SU-DHL-6 (cell line): ENCODE data around the gene SUGCT.

ENCODE experiments used
- H2AFZ ChIP-seq: fragments of 200-600 bp; sonication (generic); 2 replicates; pipeline ENCODE4 v1.6.1; 2014; ENCODE audit warnings: low read depth, mild to moderate bottlenecking, moderate library complexity, mixed read lengths, antibody characterized with exemption, low read length; ENCODE audit not compliant: severe bottlenecking
- H3F3A ChIP-seq: fragments of 200-600 bp; shearing (Covaris generic); 2 replicates; pipeline ENCODE4 v1.6.0; 2016; ENCODE audit warnings: antibody characterized with exemption, mild to moderate bottlenecking; ENCODE audit not compliant: insufficient read depth
- H3K27ac ChIP-seq: fragments of 200-600 bp; sonication (generic); 2 replicates; pipeline ENCODE4 v1.5.1; 2016; ENCODE audit warnings: low read depth, mild to moderate bottlenecking, low read length, moderate library complexity, mixed read lengths
- H3K27me3 ChIP-seq: fragments of 200-600 bp; sonication (generic), shearing (Covaris generic); 2 replicates; pipeline ENCODE4 v1.6.0; 2014; ENCODE audit warnings: mild to moderate bottlenecking, low read length
- H3K36me3 ChIP-seq: fragments of 200-600 bp; sonication (generic); 2 replicates; pipeline ENCODE4 v1.6.1; 2014; ENCODE audit warnings: mild to moderate bottlenecking, low read length, mixed read lengths
- H3K4me2 ChIP-seq: fragments of 300-600, 200-600 bp; shearing (Covaris generic), sonication (generic); 2 replicates; pipeline ENCODE4 v1.6.0; 2014; ENCODE audit warnings: low read length, low read depth, mild to moderate bottlenecking; ENCODE audit not compliant: poor library complexity, severe bottlenecking
- H3K4me3 ChIP-seq: fragments of 200-600 bp; sonication (generic); 2 replicates; pipeline ENCODE4 v1.5.1; 2014; ENCODE audit warnings: antibody characterized with exemption, low read length, mild to moderate bottlenecking, mixed read lengths; ENCODE audit not compliant: insufficient read depth, poor library complexity, severe bottlenecking
- H3K79me2 ChIP-seq: fragments of 200-600 bp; sonication (generic); 2 replicates; pipeline ENCODE4 v1.6.1; 2014; ENCODE audit warnings: mild to moderate bottlenecking, low read length, moderate library complexity; ENCODE audit not compliant: insufficient read depth
- H3K9ac ChIP-seq: fragments of 200-600 bp; sonication (generic); 2 replicates; pipeline ENCODE4 v1.7.0; 2014; ENCODE audit warnings: mild to moderate bottlenecking, low read length
- H3K9me2 ChIP-seq: fragments of 200-600 bp; sonication (generic); replicated peaks from 2 replicates; pipeline ENCODE4 v1.6.1; 2014; ENCODE audit warnings: low read length; ENCODE audit not compliant: insufficient read depth
- H3K9me3 ChIP-seq: fragments of 200-600 bp; sonication (generic); 2 replicates; pipeline ENCODE4 v1.6.1; 2014; ENCODE audit warnings: low read length, mixed read lengths; ENCODE audit not compliant: insufficient read depth
- H4K20me1 ChIP-seq: fragments of 200-600 bp; sonication (generic); 2 replicates; pipeline ENCODE4 v1.6.1; 2014; ENCODE audit warnings: low read depth, mild to moderate bottlenecking, antibody characterized with exemption, low read length, moderate library complexity, mixed read lengths
- EZH2phosphoT487 ChIP-seq: fragments of 200-600 bp; sonication (generic), shearing (Covaris generic); conservative IDR thresholded peaks from 2 replicates; pipeline ENCODE4 v1.6.1; 2018; ENCODE audit warnings: mild to moderate bottlenecking, antibody characterized with exemption, low read length, moderate library complexity, mixed read lengths
- TF ChIP-seq, protein P1 (sequence below): fragments of 200-600 bp; sonication (generic); IDR thresholded peaks from one replicate; pipeline ENCODE4 v1.5.1; 2017; ENCODE audit warnings: antibody characterized with exemption, mild to moderate bottlenecking, low read length, moderate library complexity; ENCODE audit not compliant: insufficient read depth, poor library complexity, severe bottlenecking

SUGCT gene

GRCh38 chr7:40436710-40437109, 301.9 kb downstream of the SUGCT start:
- Histone ChIP-seq H2AFZ (no peak overlapping the region), H3K9me3 (peaks cover 5% of the 10 kb centered on the region; the same call in 1 of the 2 replicates), H3K9ac (no peak overlapping the region), H3K4me2 (no peak overlapping the region), H3K36me3 (no peaks in the 10 kb centered on the region), H3K27me3 (no peaks in the 10 kb centered on the region), H3F3A (no peaks in the 10 kb centered on the region), H3K9me2 (no peaks in the 10 kb centered on the region), H3K4me3 (no peak overlapping the region), H3K79me2 (no peaks in the 10 kb centered on the region), H4K20me1 (no peaks in the 10 kb centered on the region), H3K27ac (no peak overlapping the region)
- TF ChIP-seq, protein P1, sequence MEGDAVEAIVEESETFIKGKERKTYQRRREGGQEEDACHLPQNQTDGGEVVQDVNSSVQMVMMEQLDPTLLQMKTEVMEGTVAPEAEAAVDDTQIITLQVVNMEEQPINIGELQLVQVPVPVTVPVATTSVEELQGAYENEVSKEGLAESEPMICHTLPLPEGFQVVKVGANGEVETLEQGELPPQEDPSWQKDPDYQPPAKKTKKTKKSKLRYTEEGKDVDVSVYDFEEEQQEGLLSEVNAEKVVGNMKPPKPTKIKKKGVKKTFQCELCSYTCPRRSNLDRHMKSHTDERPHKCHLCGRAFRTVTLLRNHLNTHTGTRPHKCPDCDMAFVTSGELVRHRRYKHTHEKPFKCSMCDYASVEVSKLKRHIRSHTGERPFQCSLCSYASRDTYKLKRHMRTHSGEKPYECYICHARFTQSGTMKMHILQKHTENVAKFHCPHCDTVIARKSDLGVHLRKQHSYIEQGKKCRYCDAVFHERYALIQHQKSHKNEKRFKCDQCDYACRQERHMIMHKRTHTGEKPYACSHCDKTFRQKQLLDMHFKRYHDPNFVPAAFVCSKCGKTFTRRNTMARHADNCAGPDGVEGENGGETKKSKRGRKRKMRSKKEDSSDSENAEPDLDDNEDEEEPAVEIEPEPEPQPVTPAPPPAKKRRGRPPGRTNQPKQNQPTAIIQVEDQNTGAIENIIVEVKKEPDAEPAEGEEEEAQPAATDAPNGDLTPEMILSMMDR = no peak
- no peak for TF ChIP-seq EZH2phosphoT487

DNA sequence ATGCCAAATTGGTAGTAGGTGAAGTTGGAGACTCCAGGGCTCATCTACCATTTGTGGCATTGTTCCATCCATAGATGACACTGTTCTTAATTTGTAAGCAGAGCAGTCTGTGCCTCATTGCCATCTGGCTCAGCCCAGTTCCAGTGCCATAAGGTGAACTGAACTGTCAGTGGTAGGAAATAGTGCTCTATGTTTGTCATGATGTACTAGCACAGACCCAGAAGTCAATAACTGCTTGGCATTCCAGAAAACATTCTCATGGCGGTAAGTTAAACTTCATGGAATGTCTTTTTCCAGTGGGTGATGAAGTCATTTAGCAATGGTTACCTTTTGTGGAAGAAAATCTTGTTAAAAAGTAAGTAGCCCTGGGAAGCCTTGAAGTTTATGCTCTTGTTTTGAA, 302.7 kb downstream of the SUGCT start:
- H3K79me2 ChIP-seq = no peaks in the 10 kb centered on the region
- H2AFZ ChIP-seq = no peak overlapping the region
- no peak overlapping the region for H3K27ac ChIP-seq
- H3K36me3 ChIP-seq = no peaks in the 10 kb centered on the region
- H3K9ac ChIP-seq = no peak overlapping the region
- no peaks in the 10 kb centered on the region for H3K27me3 ChIP-seq
- no peaks in the 10 kb centered on the region for H3K9me2 ChIP-seq
- no peak overlapping the region for H3K4me2 ChIP-seq
- TF ChIP-seq EZH2phosphoT487 = no peak
- TF ChIP-seq, protein P1 = no peak
- peaks cover 8% of the 10 kb centered on the region; the same call in 1 of the 2 replicates for H3K9me3 ChIP-seq
- no peaks in the 10 kb centered on the region for H4K20me1 ChIP-seq
- H3K4me3 ChIP-seq = no peak overlapping the region
- H3F3A ChIP-seq = no peaks in the 10 kb centered on the region

DNA sequence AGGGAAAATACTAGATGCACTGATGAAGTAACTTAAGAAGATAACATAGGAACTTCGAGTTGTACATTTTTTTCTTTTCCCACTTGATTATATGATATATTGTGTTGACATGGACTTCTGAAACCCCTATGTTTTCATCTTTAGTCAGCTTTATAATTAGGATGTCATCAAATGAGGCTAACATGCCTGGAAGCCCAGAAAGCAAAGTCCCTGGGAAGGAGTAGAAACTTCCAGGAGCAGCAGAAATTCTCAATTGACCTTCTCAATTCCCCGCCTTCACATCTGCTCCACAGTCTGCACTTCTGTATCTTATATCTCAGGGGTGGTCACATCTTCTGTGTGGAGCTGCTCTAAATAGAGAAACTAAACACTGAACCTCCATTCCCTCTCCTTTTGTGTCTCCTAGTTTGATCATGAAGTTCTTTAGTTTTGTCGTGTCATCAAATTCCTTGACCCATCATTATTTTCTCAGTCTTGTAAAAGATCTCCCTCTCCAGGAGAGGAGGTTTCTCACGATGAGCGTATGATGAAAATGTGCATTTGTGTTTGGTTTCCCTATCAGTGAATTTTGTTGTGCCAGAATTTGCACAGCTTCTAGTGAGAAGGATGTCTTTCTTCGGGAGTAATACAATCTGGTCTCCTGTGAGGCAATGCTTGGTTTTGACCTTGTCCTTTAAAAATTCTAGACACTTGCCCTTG, 303.3 kb downstream of the SUGCT start:
- H3K4me2 ChIP-seq = no peak overlapping the region
- no peaks in the 10 kb centered on the region for H3K27me3 ChIP-seq
- no peaks in the 10 kb centered on the region for H3K9me2 ChIP-seq
- H4K20me1 ChIP-seq = no peaks in the 10 kb centered on the region
- peak overlapping the region; percentile 24 for H2AFZ ChIP-seq
- H3K9ac ChIP-seq = no peak overlapping the region
- no peak overlapping the region for H3K4me3 ChIP-seq
- no peaks in the 10 kb centered on the region for H3K79me2 ChIP-seq
- TF ChIP-seq, protein P1 = no peak
- no peak for TF ChIP-seq EZH2phosphoT487
- H3K9me3 ChIP-seq = peaks cover 8% of the 10 kb centered on the region; the same call in 1 of the 2 replicates
- H3K36me3 ChIP-seq = no peaks in the 10 kb centered on the region
- no peaks in the 10 kb centered on the region for H3F3A ChIP-seq
- H3K27ac ChIP-seq = no peak overlapping the region
